ENCODE results near the gene LBX1. TPM values are rescaled to one million over a fixed set of nuclear protein-coding genes. Genes with fewer than 3 reads are reported as not detected.
A peak's percentile ranks its signal among the peaks of the same experiment; 100 is the strongest.

LBX1 gene
- total RNA-seq, 1 experiment from 2014 or later: 0.15 TPM

- intact Hi-C loops (cut with micrococcal nuclease; ENCODE audit: unreplicated experiment) (no loop called here), in situ Hi-C loops (cut with HindIII; ENCODE audit: low pct_unique_long_range_greater_than_20kb, low sequenced_read_pairs) (no loop called here)
- H3K27ac ChIP-seq (ENCODE audit: low read length): no peak overlapping the region
- DNase-seq (ENCODE audit: low read depth, low spot score) (no peak), ATAC-seq (no peak)
- BruUV-seq (replicated peaks): no TSS peak
- H3K4me1 ChIP-seq (ENCODE audit: control insufficient read depth, insufficient read depth, low read length): no peaks in the 10 kb centered on the region
- CTCF ChIA-PET: interaction anchor here (0.6 to 1.4 kb wide), 5 partner anchors 15 to 169 kb away, joined by 3 to 4 read pairs (median 4); no protein-coding TSS in a partner anchor
- no peaks in the 10 kb centered on the region for H3K9me3 ChIP-seq (ENCODE audit: control insufficient read depth, insufficient read depth, low read depth, low read length)
- TF ChIP-seq SIN3A (IDR thresholded peaks at IDR 0.05; ENCODE audit: borderline replicate concordance, insufficient read depth, low read depth, low read length): no peak
- no peak for TF ChIP-seq CTCF (IDR thresholded peaks at IDR 0.05)
- H3K4me3 ChIP-seq (ENCODE audit: low read depth in 2 of 2, low read length in 2 of 2): no peak overlapping the region
- POLR2A ChIA-PET: no interaction called here
- H3K27me3 ChIP-seq (ENCODE audit: control insufficient read depth, insufficient read depth, low read length): no peaks in the 10 kb centered on the region
- no peaks in the 10 kb centered on the region for H3K36me3 ChIP-seq (ENCODE audit: control insufficient read depth, insufficient read depth, low read length)
Measured at GRCh38 chr10:101273330-101273729, 44.1 kb upstream of the LBX1 start.

- intact Hi-C loops (cut with micrococcal nuclease; ENCODE audit: unreplicated experiment): no loop called here
- Histone ChIP-seq H3K4me3 (ENCODE audit: low read depth in 2 of 2, low read length in 2 of 2) (no peak overlapping the region), H3K36me3 (ENCODE audit: control insufficient read depth, insufficient read depth, low read length) (no peaks in the 10 kb centered on the region), H3K27me3 (ENCODE audit: control insufficient read depth, insufficient read depth, low read length) (no peaks in the 10 kb centered on the region), H3K4me1 (ENCODE audit: control insufficient read depth, insufficient read depth, low read length) (no peaks in the 10 kb centered on the region), H3K9me3 (ENCODE audit: control insufficient read depth, insufficient read depth, low read depth, low read length) (no peaks in the 10 kb centered on the region), H3K27ac (ENCODE audit: low read length) (no peak overlapping the region)
- TF ChIP-seq POLR2AphosphoS5 (IDR thresholded peaks at IDR 0.05; ENCODE audit: low read depth, low read length): no peak
- TF ChIP-seq CTCF (IDR thresholded peaks at IDR 0.05): peak; percentile 93
- POLR2A ChIA-PET: no interaction called here
- no TSS peak for BruUV-seq (replicated peaks)
- peak; percentile 95 for ATAC-seq
- CTCF ChIA-PET: interaction anchor here (0.5 to 0.9 kb wide), 5 partner anchors 9 to 564 kb away, joined by 3 to 7 read pairs (median 5); no protein-coding TSS in a partner anchor
- peak; percentile 57 for DNase-seq (ENCODE audit: low read depth, low spot score)
- in situ Hi-C loops (cut with HindIII; ENCODE audit: low pct_unique_long_range_greater_than_20kb, low sequenced_read_pairs): no loop called here
Measured at GRCh38 chr10:101272229-101272868, 43.1 kb upstream of the LBX1 start.

GRCh38 chr10:101270763-101271162, 41.5 kb upstream of the LBX1 start:
- no peak for ATAC-seq
- TF ChIP-seq SIN3A (IDR thresholded peaks at IDR 0.05; ENCODE audit: borderline replicate concordance, insufficient read depth, low read depth, low read length) (no peak), REST (IDR thresholded peaks at IDR 0.05; ENCODE audit: insufficient read depth in 1 of 2, low read depth in 2 of 2, low read length in 1 of 2) (no peak), CTCF (IDR thresholded peaks at IDR 0.05) (no peak), POLR2AphosphoS5 (IDR thresholded peaks at IDR 0.05; ENCODE audit: low read depth, low read length) (no peak), TCF7L2 (IDR thresholded peaks at IDR 0.05; ENCODE audit: low read depth, low read length) (no peak)
- ChIA-PET CTCF (no interaction called here), POLR2A (no interaction called here)
- BruUV-seq (replicated peaks): no TSS peak
- Histone ChIP-seq H3K4me1 (ENCODE audit: control insufficient read depth, insufficient read depth, low read length) (no peaks in the 10 kb centered on the region), H3K4me3 (ENCODE audit: low read depth in 2 of 2, low read length in 2 of 2) (no peak overlapping the region), H3K27ac (ENCODE audit: low read length) (no peak overlapping the region), H3K36me3 (ENCODE audit: control insufficient read depth, insufficient read depth, low read length) (no peaks in the 10 kb centered on the region), H3K9me3 (ENCODE audit: control insufficient read depth, insufficient read depth, low read depth, low read length) (no peaks in the 10 kb centered on the region), H3K27me3 (ENCODE audit: control insufficient read depth, insufficient read depth, low read length) (no peaks in the 10 kb centered on the region)
- intact Hi-C loops (cut with micrococcal nuclease; ENCODE audit: unreplicated experiment) (no loop called here), in situ Hi-C loops (cut with HindIII; ENCODE audit: low pct_unique_long_range_greater_than_20kb, low sequenced_read_pairs) (no loop called here)
- DNase-seq (ENCODE audit: low read depth, low spot score): no peak
